Measurements from ENCODE around the gene TFCP2L1.

TFCP2L1 gene

GRCh38 chr2:121213386-121213785, 71.6 kb downstream of the TFCP2L1 start:
- DNase-seq = no peak

DNA sequence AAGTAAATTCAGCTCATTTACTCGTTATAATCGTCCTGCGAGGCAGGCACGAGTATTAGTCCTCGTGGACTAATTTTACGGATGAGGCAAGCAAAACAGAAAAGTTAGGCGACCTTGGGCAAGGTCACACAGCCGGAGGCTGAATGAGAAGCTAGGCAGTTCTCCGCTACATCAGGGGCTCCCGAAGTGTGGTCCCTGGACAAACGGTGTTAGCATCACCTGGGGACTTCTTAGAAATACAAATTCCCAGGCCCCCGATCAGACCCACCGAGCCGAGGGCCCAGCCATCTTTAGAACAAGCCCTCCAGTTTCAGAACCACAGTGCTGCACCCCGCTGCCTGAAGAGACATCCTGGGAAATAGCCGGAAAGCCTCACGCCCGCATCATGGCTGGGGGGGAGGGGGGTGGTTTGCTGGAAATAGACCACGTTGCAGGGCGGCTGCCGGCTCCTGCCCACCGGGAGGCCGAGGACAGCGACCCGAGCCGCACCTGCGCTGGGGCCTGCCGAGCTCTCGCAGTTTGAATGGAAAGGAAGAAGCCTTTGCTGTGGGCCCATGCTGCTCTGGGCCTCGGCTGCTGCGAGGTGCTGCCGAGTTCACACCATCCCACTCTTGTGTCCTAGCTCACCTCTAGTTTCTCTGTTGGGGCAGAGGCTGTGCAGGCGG, 72.2 kb downstream of the TFCP2L1 start:
- no peak for DNase-seq

DNA sequence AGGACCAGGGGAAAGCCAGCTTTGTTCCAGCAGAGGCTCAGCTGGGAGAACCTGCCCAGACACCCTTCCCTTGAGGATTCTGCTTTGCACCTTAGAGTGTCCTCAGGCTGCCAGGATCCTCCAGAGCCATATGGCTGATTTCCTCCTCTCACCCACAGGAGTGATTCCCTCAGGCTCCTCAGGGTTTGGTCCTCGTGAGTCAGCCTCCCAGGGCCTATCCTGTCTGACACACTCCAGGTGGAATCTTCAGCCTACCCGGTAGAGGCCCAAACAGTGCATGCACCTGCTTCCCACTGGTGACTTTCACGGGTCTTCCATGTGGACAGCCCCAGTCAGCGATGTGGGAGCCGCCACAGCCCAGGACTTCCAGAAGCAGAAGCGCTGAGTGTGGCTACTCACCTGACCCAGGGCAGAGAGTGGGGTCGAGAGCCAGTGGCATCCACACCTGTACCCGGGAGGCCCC, 73.3 kb downstream of the TFCP2L1 start:
- DNase-seq = no peak

GRCh38 chr2:121211251-121211650, 73.8 kb downstream of the TFCP2L1 start:
- DNase-seq = no peak

- DNase-seq = no peak
Observed at GRCh38 chr2:121210691-121211090, 74.3 kb downstream of the TFCP2L1 start.

GRCh38 chr2:121209014-121209610, 75.9 kb downstream of the TFCP2L1 start:
- DNase-seq = no peak

GRCh38 chr2:121207494-121207893, 77.5 kb downstream of the TFCP2L1 start:
- no peak for DNase-seq

DNA sequence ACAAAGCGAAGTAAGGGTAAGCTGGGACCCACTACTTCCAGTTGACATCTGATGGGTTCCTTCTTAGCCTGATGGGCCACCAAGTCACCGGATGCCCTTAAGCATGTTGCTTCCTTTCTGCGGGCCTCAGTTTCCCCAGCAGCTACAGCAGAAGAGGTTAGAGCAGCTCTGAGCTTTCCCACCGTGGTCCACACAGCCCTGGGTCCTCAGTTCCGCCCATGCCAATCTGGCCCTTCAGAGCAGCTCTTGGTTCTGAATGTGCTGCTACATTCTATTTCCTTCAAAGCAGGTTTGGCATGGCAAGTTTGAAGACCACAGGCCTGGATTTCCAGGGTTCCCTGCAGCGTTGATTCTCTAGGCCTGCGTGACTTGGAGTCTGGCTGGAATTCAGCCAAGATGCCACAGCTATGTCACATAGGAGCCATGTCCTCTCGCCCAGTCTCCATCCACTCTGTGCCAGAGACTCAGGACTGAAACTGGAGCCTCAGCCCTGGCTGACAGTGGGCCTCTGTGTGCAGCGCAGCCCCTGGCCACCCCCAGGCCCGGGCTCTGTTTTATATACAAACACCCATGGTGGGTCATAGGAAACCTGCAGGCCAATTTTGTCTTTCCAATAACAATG, 79.6 kb downstream of the TFCP2L1 start:
- DNase-seq = no peak

DNA sequence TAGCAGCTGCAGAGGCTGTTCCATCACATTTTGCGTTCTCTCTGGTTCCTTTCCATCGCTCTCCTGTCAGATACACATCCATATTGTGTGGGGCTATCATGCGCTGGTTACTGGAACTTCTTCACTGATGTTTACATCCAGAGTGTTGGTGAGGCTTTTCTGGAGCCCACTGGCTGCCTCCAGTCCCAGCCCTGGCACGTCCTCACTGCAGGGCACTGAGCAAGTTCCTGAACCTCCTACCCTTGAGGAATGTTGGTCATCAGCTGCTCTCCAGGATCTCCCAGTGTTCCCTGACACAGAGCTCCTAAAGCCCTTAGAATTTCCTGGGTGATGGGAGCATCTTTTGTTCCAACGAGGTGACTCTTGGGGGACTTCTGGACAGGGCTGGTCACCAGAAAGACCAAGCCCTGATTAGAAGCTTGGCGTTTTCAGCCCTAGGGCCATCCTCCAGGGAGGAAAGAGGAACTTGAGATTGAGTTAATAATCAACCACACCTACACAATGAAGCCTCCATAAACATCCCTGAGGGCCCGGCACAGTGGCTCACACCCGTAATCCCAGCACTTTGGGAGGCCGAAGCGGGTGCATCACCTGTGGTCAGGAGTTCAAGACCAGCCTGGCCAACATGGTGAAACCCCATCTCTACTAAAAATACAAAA, 81.3 kb downstream of the TFCP2L1 start:
- no peak for DNase-seq

- DNase-seq = no peak
Observed at GRCh38 chr2:121202541-121203310, 82.3 kb downstream of the TFCP2L1 start.

GRCh38 chr2:121201796-121202195, 83.2 kb downstream of the TFCP2L1 start:
- no peak for DNase-seq

DNA sequence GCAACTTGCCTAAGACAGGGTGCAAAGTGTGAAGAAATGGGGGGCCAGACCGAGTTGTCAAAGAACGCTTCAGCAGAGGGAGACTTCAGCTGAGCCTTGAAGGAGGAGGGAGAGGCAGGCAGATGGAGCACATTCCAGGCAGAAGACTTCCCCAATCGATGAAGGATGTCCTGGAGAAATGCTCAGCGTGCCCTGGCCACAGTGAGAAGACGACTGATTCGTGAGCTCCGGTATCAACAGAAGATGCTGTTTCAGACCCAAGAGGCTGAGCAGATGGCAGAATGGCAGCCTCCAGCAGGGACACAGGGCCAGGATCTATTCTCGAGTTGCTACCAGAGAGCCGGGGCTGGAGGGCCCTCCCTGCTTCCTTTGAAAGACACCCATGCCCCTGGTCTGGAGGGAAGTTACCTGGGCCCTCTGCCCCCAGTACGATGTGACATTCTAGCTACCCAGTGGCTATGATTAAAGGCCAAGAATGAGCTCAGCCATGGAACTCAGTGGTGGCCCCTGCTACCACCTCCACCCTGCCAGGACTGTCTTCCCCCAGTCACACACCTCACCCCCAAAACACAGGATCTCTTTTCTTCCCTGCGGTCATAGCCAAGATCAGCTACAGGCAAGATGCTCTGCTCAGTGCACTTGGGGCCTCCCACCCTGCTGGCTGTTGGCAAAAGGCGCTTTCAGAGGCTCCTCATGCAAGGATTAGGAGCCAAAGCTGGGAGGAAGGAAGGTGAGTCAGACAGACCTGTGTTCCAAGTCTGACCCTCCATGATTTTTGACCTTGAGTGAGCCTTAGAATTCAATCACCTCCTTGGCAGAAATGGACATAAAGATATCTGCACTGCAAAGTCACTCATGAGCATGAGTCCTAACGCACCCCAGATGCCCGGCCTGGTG, 84.3 kb downstream of the TFCP2L1 start:
- no peak for DNase-seq

- DNase-seq = no peak
Observed at GRCh38 chr2:121200011-121200347, 85.0 kb downstream of the TFCP2L1 start.

DNA sequence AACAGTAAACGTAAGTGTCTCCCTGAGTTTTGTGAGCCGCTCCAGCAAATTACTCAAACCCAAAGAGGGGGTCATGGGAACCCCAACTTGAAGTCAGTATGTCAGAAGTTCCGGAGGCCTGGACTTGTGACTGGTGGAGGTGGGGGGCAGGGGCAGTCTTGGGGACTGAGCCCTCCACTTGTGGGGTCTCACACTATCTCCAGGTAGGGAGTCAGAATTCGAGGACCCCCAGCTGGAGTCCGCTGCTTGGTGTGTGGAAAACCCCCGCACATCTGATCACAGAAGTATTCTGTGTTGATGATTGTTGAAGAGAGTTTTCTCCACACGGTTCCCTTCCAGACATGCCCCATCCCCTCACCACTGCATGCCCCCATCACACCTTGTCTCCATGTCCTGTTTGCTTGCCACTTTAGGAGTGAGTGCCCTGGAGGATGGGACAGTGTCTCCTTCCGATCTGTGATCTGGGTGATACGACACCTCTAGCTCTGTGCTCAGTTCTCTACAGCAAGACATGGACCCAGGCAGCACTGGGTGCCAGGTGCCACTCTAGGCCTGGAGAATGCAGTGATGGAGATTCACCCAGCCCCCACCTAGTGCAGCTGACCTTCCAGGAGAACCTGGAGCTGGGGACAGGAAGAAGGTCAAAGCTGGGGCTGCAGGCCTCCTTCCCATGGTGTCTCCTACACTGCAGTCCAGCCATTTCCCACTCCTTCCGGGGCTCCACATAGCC, 85.6 kb downstream of the TFCP2L1 start:
- DNase-seq = no peak

- no peak for DNase-seq
Observed at GRCh38 chr2:121197369-121198091, 87.5 kb downstream of the TFCP2L1 start.

DNA sequence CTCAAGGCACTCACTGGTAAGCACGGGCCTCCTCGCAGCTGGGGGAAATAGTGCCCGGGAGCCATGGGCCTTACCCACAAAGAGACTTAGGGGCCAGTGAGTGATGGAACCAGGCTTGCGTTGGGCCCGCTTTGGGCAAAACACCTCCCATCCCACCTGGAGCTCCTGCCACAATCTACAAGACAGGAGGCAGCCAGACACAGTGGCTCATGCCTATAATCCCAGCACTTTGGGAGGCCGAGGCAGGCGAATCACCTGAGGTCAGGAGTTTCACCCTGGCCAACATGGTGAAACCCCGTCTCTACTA, 88.2 kb downstream of the TFCP2L1 start:
- no peak for DNase-seq

DNA sequence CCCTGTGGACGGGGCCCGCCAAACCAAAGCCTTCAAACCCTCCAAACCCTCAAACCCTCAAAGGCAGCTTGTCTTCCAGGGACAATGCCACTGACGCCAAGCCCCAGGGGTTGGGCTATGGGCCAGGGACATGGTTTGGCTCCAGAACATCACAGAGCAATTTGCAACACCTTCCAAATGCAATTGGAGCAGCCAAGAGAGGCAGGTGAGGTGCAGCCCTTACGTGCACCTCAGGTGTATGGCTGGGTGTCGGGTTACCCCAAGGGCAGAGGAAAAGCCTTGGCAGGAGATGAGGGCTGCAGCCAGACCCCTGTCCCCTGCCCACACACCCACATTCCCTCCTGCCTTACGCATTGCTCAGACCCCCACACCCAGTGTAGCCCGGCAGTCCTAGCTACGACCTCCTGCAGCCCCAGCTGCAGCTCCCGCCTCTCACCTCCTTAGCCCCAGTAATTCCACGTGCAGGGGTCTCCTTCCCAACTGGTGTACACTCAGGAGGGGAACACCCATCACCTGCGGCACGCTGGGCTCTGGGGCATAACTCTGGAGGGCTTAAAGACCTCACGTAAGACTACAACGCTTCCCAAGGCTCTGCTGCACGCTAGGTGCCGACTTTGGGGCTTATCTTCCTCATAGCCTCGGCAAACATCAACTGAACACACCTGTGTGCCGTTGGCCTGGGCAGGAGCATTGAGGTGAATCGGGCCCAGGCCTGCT, 88.7 kb downstream of the TFCP2L1 start:
- no peak for DNase-seq

GRCh38 chr2:121195036-121195435, 90.0 kb downstream of the TFCP2L1 start:
- no peak for DNase-seq

GRCh38 chr2:121194626-121195025, 90.4 kb downstream of the TFCP2L1 start:
- no peak for DNase-seq

DNA sequence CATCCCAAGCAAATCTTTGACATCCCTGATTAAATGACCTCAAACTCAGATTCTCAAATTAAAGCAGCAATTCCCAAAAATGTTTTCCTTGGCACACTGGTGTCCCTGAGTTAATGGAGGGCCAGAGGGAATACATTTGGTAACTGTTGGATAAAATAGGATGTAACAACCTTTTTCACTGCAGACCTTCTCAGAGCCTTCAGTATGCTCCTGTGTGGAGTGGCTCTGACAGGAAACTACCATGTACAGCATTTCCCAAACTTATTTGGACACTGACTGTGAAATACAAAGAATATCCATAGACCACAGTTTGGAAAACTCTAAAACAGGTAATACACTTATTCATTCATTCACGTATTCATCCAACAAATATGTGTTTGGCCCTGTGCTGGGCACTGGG, 91.8 kb downstream of the TFCP2L1 start:
- no peak for DNase-seq

Measured in NCI-H1930 (cell line).